GM21423 (cell line): Measurements from ENCODE around the gene GPSM1.

Experiments used
- ATAC-seq: cut with Tn5 transposase; IDR thresholded peaks from one replicate; pipeline ENCODE4 v1.9.1; 2021; ENCODE audit warnings: mild to moderate bottlenecking, moderate library complexity; ENCODE audit not compliant: unreplicated experiment

Gene GPSM1

GRCh38 chr9:136331030-136331429, 3.7 kb downstream of the GPSM1 start:
- ATAC-seq = no peak

GRCh38 chr9:136331556-136332481, 4.5 kb downstream of the GPSM1 start:
- no peak for ATAC-seq

GRCh38 chr9:136332482-136332983, 5.2 kb downstream of the GPSM1 start:
- no peak for ATAC-seq

GRCh38 chr9:136333045-136333444, 5.7 kb downstream of the GPSM1 start:
- ATAC-seq = no peak

GRCh38 chr9:136333486-136333885, 6.1 kb downstream of the GPSM1 start:
- no peak for ATAC-seq

GRCh38 chr9:136334541-136334940, 7.2 kb downstream of the GPSM1 start:
- no peak for ATAC-seq

- ATAC-seq = no peak
Observed at GRCh38 chr9:136335296-136336155, 8.2 kb downstream of the GPSM1 start.

- no peak for ATAC-seq
Observed at GRCh38 chr9:136336156-136336870, 9.0 kb downstream of the GPSM1 start.

- no peak for ATAC-seq
Observed at GRCh38 chr9:136336881-136337280, 9.5 kb downstream of the GPSM1 start.

- ATAC-seq = no peak
Observed at GRCh38 chr9:136337416-136338395, 10.4 kb downstream of the GPSM1 start.

- no peak for ATAC-seq
Observed at GRCh38 chr9:136338511-136338910, 11.2 kb downstream of the GPSM1 start.

- ATAC-seq = no peak
Observed at GRCh38 chr9:136339173-136339957, 12.0 kb downstream of the GPSM1 start.

GRCh38 chr9:136339958-136340310, 12.6 kb downstream of the GPSM1 start:
- ATAC-seq = no peak

GRCh38 chr9:136340356-136341041, 13.2 kb downstream of the GPSM1 start:
- no peak for ATAC-seq

GRCh38 chr9:136341042-136341655, 13.8 kb downstream of the GPSM1 start:
- no peak for ATAC-seq

GRCh38 chr9:136341769-136342168, 14.4 kb downstream of the GPSM1 start:
- ATAC-seq = no peak

GRCh38 chr9:136342181-136343120, 15.1 kb downstream of the GPSM1 start:
- ATAC-seq = no peak
